ENCODE results near the gene CAMTA1. TPM values are rescaled to one million over a fixed set of nuclear protein-coding genes. Genes with fewer than 3 reads are reported as not detected.

Gene CAMTA1
- total RNA-seq, 1 donor from 2014 or later = 69.9 TPM

- intact Hi-C loops (cut with micrococcal nuclease) = no loop called here
- H3K27ac Mint-ChIP-seq = no peak overlapping the region
- H3K27me3 Mint-ChIP-seq = peaks cover 29% of the 10 kb centered on the region
- no peak overlapping the region for H3K4me3 Mint-ChIP-seq
- peaks cover 12% of the 10 kb centered on the region for H3K4me1 Mint-ChIP-seq
- no peaks in the 10 kb centered on the region for H3K36me3 Mint-ChIP-seq (ENCODE audit: low read depth)
- H3K9me3 Mint-ChIP-seq = no peaks in the 10 kb centered on the region
- DNase-seq = no peak
These were observed 176.0 kb downstream of the CAMTA1 start for GRCh38 chr1:6961289-6961688.

- intact Hi-C loops (cut with micrococcal nuclease) = no loop called here
- Mint-ChIP-seq H3K4me3 (peak overlapping the region; percentile 79), H3K27ac (no peak overlapping the region)
These were observed 176.7 kb downstream of the CAMTA1 start for GRCh38 chr1:6961905-6962477.

GRCh38 chr1:6962478-6962995, 177.3 kb downstream of the CAMTA1 start:
- H3K27ac Mint-ChIP-seq = peak overlapping the region; percentile 67
- H3K4me1 Mint-ChIP-seq = peaks cover 14% of the 10 kb centered on the region
- no peaks in the 10 kb centered on the region for H3K36me3 Mint-ChIP-seq (ENCODE audit: low read depth)
- H3K27me3 Mint-ChIP-seq = peaks cover 31% of the 10 kb centered on the region
- H3K9me3 Mint-ChIP-seq = no peaks in the 10 kb centered on the region
- intact Hi-C loops (cut with micrococcal nuclease) = no loop called here
- peak overlapping the region; percentile 79 for H3K4me3 Mint-ChIP-seq
- DNase-seq = peak; percentile 79

More at GRCh38 chr1:6961905-6962477, 176.7 kb downstream of the CAMTA1 start:
- Mint-ChIP-seq H3K4me1 (peaks cover 12% of the 10 kb centered on the region), H3K9me3 (no peaks in the 10 kb centered on the region), H3K36me3 (ENCODE audit: low read depth) (no peaks in the 10 kb centered on the region), H3K27me3 (peaks cover 29% of the 10 kb centered on the region)
- no peak for DNase-seq

- H3K9me3 Mint-ChIP-seq = no peaks in the 10 kb centered on the region
These were observed 178.0 kb downstream of the CAMTA1 start for GRCh38 chr1:6962996-6963911.

GRCh38 chr1:6963912-6964307, 178.7 kb downstream of the CAMTA1 start:
- no peak overlapping the region for H3K27ac Mint-ChIP-seq
- no peak for DNase-seq
- intact Hi-C loops (cut with micrococcal nuclease) = no loop called here
- H3K4me1 Mint-ChIP-seq = peaks cover 27% of the 10 kb centered on the region
- H3K4me3 Mint-ChIP-seq = peak overlapping the region; percentile 56
- H3K9me3 Mint-ChIP-seq = no peaks in the 10 kb centered on the region
- no peaks in the 10 kb centered on the region for H3K36me3 Mint-ChIP-seq (ENCODE audit: low read depth)
- peaks cover 42% of the 10 kb centered on the region for H3K27me3 Mint-ChIP-seq

More at GRCh38 chr1:6962996-6963911, 178.0 kb downstream of the CAMTA1 start:
- Mint-ChIP-seq H3K4me1 (peaks cover 20% of the 10 kb centered on the region), H3K36me3 (ENCODE audit: low read depth) (no peaks in the 10 kb centered on the region), H3K27me3 (peaks cover 37% of the 10 kb centered on the region), H3K27ac (peak overlapping the region; percentile 76), H3K4me3 (peak overlapping the region; percentile 79)
- intact Hi-C loops (cut with micrococcal nuclease) = no loop called here
- DNase-seq = peak; percentile 86

- no peak for DNase-seq
- Mint-ChIP-seq H3K27ac (no peak overlapping the region), H3K4me3 (no peak overlapping the region), H3K36me3 (ENCODE audit: low read depth) (no peaks in the 10 kb centered on the region), H3K4me1 (peaks cover 33% of the 10 kb centered on the region), H3K27me3 (peaks cover 45% of the 10 kb centered on the region), H3K9me3 (no peaks in the 10 kb centered on the region)
- intact Hi-C loops (cut with micrococcal nuclease) = no loop called here
These were observed 180.1 kb downstream of the CAMTA1 start for GRCh38 chr1:6965083-6965934.

GRCh38 chr1:6965935-6966241, 180.6 kb downstream of the CAMTA1 start:
- no peak for DNase-seq
- no peak overlapping the region for H3K4me3 Mint-ChIP-seq
- no peaks in the 10 kb centered on the region for H3K36me3 Mint-ChIP-seq (ENCODE audit: low read depth)
- intact Hi-C loops (cut with micrococcal nuclease) = no loop called here
- no peaks in the 10 kb centered on the region for H3K9me3 Mint-ChIP-seq
- peaks cover 33% of the 10 kb centered on the region for H3K4me1 Mint-ChIP-seq
- H3K27me3 Mint-ChIP-seq = peaks cover 41% of the 10 kb centered on the region
- no peak overlapping the region for H3K27ac Mint-ChIP-seq

GRCh38 chr1:6966326-6966725, 181.1 kb downstream of the CAMTA1 start:
- peaks cover 33% of the 10 kb centered on the region for H3K4me1 Mint-ChIP-seq
- H3K4me3 Mint-ChIP-seq = no peak overlapping the region
- intact Hi-C loops (cut with micrococcal nuclease) = no loop called here
- no peaks in the 10 kb centered on the region for H3K9me3 Mint-ChIP-seq
- H3K36me3 Mint-ChIP-seq (ENCODE audit: low read depth) = no peaks in the 10 kb centered on the region
- H3K27ac Mint-ChIP-seq = no peak overlapping the region
- DNase-seq = no peak
- peaks cover 38% of the 10 kb centered on the region for H3K27me3 Mint-ChIP-seq

GRCh38 chr1:6967431-6968111, 182.3 kb downstream of the CAMTA1 start:
- DNase-seq = no peak
- H3K4me3 Mint-ChIP-seq = no peak overlapping the region
- H3K36me3 Mint-ChIP-seq (ENCODE audit: low read depth) = no peaks in the 10 kb centered on the region
- peaks cover 36% of the 10 kb centered on the region for H3K27me3 Mint-ChIP-seq
- intact Hi-C loops (cut with micrococcal nuclease) = no loop called here
- H3K9me3 Mint-ChIP-seq = no peaks in the 10 kb centered on the region
- H3K27ac Mint-ChIP-seq = no peak overlapping the region
- peaks cover 32% of the 10 kb centered on the region for H3K4me1 Mint-ChIP-seq

GRCh38 chr1:6969106-6969505, 183.9 kb downstream of the CAMTA1 start:
- DNase-seq = peak; percentile 68
- H3K9me3 Mint-ChIP-seq = no peaks in the 10 kb centered on the region
- peaks cover 22% of the 10 kb centered on the region for H3K4me1 Mint-ChIP-seq
- H3K27me3 Mint-ChIP-seq = peaks cover 30% of the 10 kb centered on the region
- H3K27ac Mint-ChIP-seq = no peak overlapping the region
- intact Hi-C loops (cut with micrococcal nuclease) = no loop called here
- H3K36me3 Mint-ChIP-seq (ENCODE audit: low read depth) = no peaks in the 10 kb centered on the region
- H3K4me3 Mint-ChIP-seq = peak overlapping the region; percentile 38

GRCh38 chr1:6969762-6970161, 184.5 kb downstream of the CAMTA1 start:
- Mint-ChIP-seq H3K4me3 (no peak overlapping the region), H3K9me3 (no peaks in the 10 kb centered on the region), H3K27ac (no peak overlapping the region), H3K36me3 (ENCODE audit: low read depth) (no peaks in the 10 kb centered on the region), H3K4me1 (peaks cover 21% of the 10 kb centered on the region), H3K27me3 (peaks cover 27% of the 10 kb centered on the region)
- no peak for DNase-seq
- intact Hi-C loops (cut with micrococcal nuclease) = no loop called here

GRCh38 chr1:6970221-6970620, 185.0 kb downstream of the CAMTA1 start:
- Mint-ChIP-seq H3K9me3 (no peaks in the 10 kb centered on the region), H3K27ac (no peak overlapping the region), H3K4me3 (no peak overlapping the region), H3K4me1 (peaks cover 21% of the 10 kb centered on the region), H3K36me3 (ENCODE audit: low read depth) (no peaks in the 10 kb centered on the region), H3K27me3 (peaks cover 22% of the 10 kb centered on the region)
- no peak for DNase-seq
- intact Hi-C loops (cut with micrococcal nuclease) = no loop called here

GRCh38 chr1:6971048-6971447, 185.8 kb downstream of the CAMTA1 start:
- DNase-seq = no peak
- peaks cover 22% of the 10 kb centered on the region for H3K27me3 Mint-ChIP-seq
- peaks cover 21% of the 10 kb centered on the region for H3K4me1 Mint-ChIP-seq
- no peak overlapping the region for H3K4me3 Mint-ChIP-seq
- H3K36me3 Mint-ChIP-seq (ENCODE audit: low read depth) = no peaks in the 10 kb centered on the region
- intact Hi-C loops (cut with micrococcal nuclease) = no loop called here
- H3K27ac Mint-ChIP-seq = no peak overlapping the region
- H3K9me3 Mint-ChIP-seq = no peaks in the 10 kb centered on the region
